DOHH2 (cell line): ENCODE measurements around the gene C9orf153.

Source experiments
- CTCF ChIP-seq: fragments of 200-600 bp; sonication (generic); IDR thresholded peaks from one replicate; pipeline ENCODE4 v1.5.1; 2014; ENCODE audit warnings: antibody characterized with exemption, mild to moderate bottlenecking, low read depth, low read length; ENCODE audit not compliant: poor library complexity, severe bottlenecking
- EZH2phosphoT487 ChIP-seq: fragments of 200-600 bp; sonication (generic); IDR thresholded peaks from 2 replicates; pipeline ENCODE4 v1.6.1; 2017; ENCODE audit warnings: borderline replicate concordance, mild to moderate bottlenecking, antibody characterized with exemption, low read length, moderate library complexity, mixed read lengths

DNA sequence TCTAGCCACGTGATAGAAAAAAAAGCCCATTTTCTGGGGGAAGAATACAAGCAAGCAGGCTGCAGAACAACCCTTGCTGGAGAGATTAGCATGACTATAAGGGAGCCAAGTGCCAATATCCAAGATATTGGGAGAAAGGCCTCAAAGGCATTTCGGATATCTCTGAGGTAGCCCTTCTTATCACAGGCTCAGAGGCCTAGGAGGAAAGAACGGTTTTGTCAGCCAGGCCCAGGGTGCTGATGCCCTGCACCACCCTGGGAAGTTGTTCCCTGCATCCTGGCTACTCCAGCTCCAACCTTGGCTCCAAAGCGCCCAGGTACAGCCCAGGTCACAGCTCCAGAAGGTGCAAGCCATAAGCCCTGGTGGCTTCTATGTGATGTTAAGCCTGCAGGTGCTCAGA is 66.4 kb downstream of the C9orf153 start:
- TF ChIP-seq CTCF, result no peak
- no peak for TF ChIP-seq EZH2phosphoT487
